Tibial nerve (tissue), 3 donors: ENCODE data around the gene FRY.

Experiments
- POLR2A ChIP-seq, 2 donors: fragments of 450-650 bp; IDR thresholded peaks; one replicate each; pipeline ENCODE4 v1.6.1; 2017; ENCODE audit warnings: antibody characterized with exemption in 2 of 2, mild to moderate bottlenecking in 2 of 2, moderate library complexity in 2 of 2
- TF ChIP-seq, protein P1 (sequence below), 5 experiments: fragments of 200-600 bp in 3 of 5; fragments of 450-650 bp in 2 of 5; sonication (generic) in 3 of 5; IDR thresholded peaks; one replicate each; pipeline ENCODE4 v1.5.1; 2016 to 2019; ENCODE audit warnings: antibody characterized with exemption in 5 of 5, mild to moderate bottlenecking in 3 of 5, moderate library complexity in 2 of 5

GRCh38 chr13:32199168-32199567 lies 167.6 kb downstream of the FRY start:
- TF ChIP-seq, protein P1, sequence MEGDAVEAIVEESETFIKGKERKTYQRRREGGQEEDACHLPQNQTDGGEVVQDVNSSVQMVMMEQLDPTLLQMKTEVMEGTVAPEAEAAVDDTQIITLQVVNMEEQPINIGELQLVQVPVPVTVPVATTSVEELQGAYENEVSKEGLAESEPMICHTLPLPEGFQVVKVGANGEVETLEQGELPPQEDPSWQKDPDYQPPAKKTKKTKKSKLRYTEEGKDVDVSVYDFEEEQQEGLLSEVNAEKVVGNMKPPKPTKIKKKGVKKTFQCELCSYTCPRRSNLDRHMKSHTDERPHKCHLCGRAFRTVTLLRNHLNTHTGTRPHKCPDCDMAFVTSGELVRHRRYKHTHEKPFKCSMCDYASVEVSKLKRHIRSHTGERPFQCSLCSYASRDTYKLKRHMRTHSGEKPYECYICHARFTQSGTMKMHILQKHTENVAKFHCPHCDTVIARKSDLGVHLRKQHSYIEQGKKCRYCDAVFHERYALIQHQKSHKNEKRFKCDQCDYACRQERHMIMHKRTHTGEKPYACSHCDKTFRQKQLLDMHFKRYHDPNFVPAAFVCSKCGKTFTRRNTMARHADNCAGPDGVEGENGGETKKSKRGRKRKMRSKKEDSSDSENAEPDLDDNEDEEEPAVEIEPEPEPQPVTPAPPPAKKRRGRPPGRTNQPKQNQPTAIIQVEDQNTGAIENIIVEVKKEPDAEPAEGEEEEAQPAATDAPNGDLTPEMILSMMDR (IDR thresholded peaks at IDR 0.05): no peak
- no peak for TF ChIP-seq POLR2A (IDR thresholded peaks at IDR 0.05)
